Measurements from ENCODE around the gene SST.
"Not testable (repeated sequence)": the region's sequence is repeated elsewhere in the genome, so short reads cannot be mapped to it uniquely, and the experiment has no call there.

The SST gene

DNA sequence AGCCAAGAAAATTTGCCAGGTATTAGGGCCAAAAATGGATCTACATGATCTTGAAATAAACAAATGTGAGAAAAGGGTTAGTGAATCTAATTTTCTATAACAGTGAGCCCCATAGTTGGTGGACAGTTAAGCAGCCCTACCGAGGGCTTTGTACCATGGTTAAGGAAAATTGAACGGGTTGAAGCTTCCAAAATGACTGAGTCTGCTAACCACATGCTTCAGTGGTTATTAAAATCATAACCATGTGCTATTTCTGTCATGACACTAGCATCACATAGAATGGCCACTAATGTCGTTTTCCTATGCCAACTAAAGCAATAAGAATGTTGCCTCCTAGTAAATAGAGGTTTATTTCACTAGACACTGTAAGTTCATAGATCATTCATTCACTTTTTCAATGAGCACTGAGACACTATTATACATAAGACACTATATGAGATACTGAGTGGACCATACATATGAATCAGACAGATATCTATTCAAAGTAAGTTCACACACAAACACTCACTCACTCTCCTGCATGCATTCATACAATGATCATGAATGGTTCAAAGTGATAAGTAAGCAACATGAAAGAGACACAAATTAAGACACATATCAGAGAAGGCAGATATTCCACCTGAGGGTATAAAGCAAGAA is 4.3 kb downstream of the SST start:
- H3K27ac ChIP-seq = no peak overlapping the region
- no peak for TF ChIP-seq ZFX (IDR thresholded peaks at IDR 0.05)
- TF ChIP-seq, protein P1, sequence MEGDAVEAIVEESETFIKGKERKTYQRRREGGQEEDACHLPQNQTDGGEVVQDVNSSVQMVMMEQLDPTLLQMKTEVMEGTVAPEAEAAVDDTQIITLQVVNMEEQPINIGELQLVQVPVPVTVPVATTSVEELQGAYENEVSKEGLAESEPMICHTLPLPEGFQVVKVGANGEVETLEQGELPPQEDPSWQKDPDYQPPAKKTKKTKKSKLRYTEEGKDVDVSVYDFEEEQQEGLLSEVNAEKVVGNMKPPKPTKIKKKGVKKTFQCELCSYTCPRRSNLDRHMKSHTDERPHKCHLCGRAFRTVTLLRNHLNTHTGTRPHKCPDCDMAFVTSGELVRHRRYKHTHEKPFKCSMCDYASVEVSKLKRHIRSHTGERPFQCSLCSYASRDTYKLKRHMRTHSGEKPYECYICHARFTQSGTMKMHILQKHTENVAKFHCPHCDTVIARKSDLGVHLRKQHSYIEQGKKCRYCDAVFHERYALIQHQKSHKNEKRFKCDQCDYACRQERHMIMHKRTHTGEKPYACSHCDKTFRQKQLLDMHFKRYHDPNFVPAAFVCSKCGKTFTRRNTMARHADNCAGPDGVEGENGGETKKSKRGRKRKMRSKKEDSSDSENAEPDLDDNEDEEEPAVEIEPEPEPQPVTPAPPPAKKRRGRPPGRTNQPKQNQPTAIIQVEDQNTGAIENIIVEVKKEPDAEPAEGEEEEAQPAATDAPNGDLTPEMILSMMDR (conservative IDR thresholded peaks at IDR 0.05) = no peak

DNA sequence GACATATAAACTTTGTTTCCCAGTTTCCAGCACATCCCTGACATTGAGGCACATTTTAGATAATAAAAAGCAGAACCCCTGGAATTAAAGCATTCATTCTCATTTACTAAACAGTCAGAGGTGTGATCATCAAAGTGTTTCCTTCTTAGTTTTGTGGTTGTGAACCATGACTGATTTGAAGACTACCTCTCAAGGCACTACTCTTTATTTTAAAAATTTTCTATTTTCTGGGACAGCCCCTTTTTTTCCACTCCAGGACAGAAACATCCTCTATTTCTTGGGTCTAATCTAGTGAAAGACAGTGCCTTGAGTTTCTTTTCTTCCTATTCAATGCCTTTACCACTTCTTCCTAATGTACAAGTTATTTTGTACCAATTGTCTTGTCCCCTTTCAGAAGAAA is 5.2 kb downstream of the SST start:
- no peak overlapping the region for H3K27ac ChIP-seq
- TF ChIP-seq, protein P1 (conservative IDR thresholded peaks at IDR 0.05) = no peak
- TF ChIP-seq ZFX (IDR thresholded peaks at IDR 0.05) = no peak

DNA sequence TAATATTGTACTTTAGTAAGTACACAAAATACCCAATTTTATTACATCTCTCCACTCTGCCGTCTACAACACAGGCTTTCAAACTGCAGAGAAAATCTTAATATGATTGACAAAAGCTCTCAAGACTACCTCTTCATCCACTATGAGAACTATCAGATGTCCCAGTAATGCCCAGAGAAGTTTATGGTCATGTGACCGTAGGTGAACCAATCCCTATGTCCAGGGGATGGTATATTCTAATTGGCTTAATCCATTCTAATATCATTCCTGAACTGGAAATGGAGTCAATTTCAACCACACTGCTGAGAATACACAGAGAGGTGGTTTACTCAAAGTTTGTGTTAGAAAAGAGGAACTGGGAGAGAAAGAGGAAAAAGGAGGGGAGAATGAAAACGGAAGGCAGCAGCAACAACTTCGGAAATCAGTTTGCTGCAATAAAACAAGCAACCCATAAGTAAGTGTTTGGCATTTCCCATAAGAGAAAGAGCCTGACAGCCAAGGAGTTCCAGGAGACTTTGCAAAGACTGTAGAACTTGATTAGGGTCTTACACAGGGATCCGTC is 7.3 kb downstream of the SST start:
- H3K27ac ChIP-seq = no peak overlapping the region
- no peak for TF ChIP-seq ZFX (IDR thresholded peaks at IDR 0.05)
- TF ChIP-seq, protein P1 (conservative IDR thresholded peaks at IDR 0.05) = no peak

DNA sequence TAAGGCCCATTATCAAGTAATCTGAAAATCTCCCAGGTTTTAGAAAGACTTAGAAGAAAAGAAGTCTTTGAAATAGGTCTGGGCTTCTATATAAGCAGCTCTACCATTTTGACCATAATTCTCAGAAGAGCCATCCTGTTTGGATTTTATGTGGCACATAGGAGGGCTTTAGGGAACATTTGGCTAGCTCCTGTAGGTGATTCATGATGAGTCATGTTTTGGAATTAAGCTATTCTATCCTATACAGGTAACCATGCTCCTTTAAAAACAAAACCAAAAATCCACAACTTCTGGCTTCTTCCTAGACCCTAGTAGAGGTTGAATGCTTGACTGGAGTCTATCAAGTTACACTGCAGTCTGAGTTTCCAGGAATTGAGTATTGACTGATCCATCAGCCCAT is 8.9 kb downstream of the SST start:
- no peak for TF ChIP-seq ZFX (IDR thresholded peaks at IDR 0.05)
- TF ChIP-seq, protein P1 (conservative IDR thresholded peaks at IDR 0.05) = no peak

DNA sequence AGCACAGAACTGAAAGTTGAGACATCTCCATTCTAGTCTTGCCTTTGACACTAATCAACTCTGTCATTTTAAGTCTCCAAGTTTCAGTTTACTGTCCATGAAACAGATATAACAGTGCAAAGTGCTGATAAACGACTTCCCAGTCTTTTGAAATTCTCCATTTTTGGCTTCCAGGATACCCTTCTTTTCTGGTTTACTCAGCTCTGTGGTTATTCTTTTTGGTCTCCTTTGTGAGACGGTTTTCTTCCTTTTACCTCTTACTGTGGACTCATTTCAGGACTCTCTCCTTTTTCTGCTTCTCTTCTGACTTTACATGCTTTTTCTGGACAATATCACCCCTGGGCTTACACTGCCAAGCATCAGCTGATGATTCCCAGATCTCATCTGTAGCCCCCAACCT is 18.9 kb downstream of the SST start:
- no peak overlapping the region for H3K27ac ChIP-seq
- no peak for TF ChIP-seq ZFX (IDR thresholded peaks at IDR 0.05)
- TF ChIP-seq, protein P1 (conservative IDR thresholded peaks at IDR 0.05) = no peak

More for the DNA sequence above, 8.9 kb downstream of the SST start:
- H3K27ac ChIP-seq = no peak overlapping the region

DNA sequence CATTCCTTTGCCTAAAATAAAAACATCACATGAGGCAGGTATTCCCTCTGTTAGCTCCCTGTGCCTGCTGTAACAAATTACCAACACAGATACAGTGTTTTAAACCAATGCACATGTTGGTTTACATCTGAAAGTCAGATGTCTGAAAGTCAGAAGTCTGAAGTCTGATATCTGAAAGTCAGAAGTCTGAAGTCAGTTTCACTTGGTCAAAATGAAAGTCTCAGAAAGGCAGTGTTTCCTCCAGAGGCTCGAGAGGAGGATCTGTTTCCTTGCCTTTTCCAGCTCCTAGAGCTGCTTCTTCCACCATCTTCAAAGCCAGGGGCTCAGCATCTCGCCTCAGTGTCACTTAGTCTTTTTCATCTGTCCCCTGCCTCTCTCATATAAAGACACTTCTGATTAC is 22.0 kb downstream of the SST start:
- no peak for TF ChIP-seq ZFX (IDR thresholded peaks at IDR 0.05)
- TF ChIP-seq, protein P1 (conservative IDR thresholded peaks at IDR 0.05) = no peak
- no peak overlapping the region for H3K27ac ChIP-seq

DNA sequence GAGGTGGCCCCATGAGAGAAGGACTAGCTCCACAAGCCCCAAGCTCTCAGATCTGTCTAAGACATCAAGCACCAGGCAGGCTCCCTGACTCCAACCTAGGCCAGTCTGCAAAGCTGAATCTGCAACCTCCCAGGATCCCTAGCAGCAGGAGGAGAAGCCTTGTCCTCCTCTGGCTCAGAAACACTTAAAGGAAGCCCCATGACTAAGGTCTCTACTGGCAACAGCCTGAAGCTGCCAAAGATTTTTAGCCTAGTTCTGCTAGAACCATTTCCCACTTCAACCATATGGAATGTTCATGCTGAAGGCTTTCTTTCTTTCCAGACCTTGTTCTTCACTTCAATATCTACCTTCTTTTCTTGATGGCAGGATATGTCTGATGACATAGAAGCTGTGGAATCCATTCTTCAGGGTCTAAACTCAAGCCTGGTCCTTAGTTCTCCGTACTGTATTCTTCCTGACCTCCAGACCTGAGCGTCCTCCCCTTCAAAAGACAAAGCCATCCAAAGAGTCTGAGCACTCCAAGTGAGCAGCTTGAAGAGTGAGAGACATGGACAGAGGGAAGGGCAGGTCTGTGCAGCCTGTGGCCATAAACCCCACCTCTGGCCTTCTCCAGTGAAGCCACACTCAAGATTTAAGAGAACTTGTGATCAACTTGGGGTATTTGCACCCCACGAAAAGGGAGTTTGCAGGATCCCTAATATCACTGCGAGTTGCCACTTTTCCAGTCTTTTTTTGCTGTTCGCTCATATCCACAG is 23.1 kb downstream of the SST start:
- TF ChIP-seq, protein P1 (conservative IDR thresholded peaks at IDR 0.05) = no peak
- TF ChIP-seq ZFX (IDR thresholded peaks at IDR 0.05) = no peak
- no peak overlapping the region for H3K27ac ChIP-seq

DNA sequence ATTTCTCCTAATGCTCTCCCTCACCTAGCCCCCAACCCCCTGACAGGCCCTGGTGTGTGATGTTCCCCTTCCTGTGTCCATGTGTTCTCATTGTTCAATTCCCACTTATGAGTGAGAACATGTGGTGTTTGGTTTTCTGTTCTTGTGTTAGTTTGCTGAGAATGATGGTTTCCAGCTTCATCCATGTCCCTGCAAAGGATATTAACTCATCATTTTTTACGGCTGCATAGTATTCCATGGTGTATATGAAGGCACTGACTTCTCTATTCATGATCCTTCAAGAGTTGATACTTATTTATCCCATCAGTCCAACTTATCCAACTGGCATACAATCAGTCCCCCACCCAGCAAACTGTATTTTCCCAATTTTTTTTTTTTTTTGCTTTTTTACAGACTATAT is 24.8 kb downstream of the SST start:
- H3K27ac ChIP-seq = not testable (repeated sequence)
